GM12872 (cell line): ENCODE measurements around the gene FERMT3.

Experiments used
- CTCF ChIP-seq: IDR thresholded peaks from 3 replicates; pipeline ENCODE4 v1.5.1; 2011; ENCODE audit warnings: low read depth, mild to moderate bottlenecking, low read length, moderate library complexity; ENCODE audit not compliant: insufficient read depth

FERMT3 gene

GRCh38 chr11:64165842-64166635 is 40.5 kb upstream of the FERMT3 start, which contains the start of gene MACROD1:
TSS of gene MACROD1 (minus strand) at chr11:64166113. CDS start at chr11:64165994, 119 bp downstream.
- TF ChIP-seq CTCF = no peak

- no peak for TF ChIP-seq CTCF
Observed at GRCh38 chr11:64170419-64170818, 36.1 kb upstream of the FERMT3 start.

- TF ChIP-seq CTCF = no peak
Observed at GRCh38 chr11:64173616-64174355, 32.7 kb upstream of the FERMT3 start.

- TF ChIP-seq CTCF = no peak
Observed at GRCh38 chr11:64176751-64177150, 29.8 kb upstream of the FERMT3 start.

- no peak for TF ChIP-seq CTCF
Observed at GRCh38 chr11:64178203-64178602, 28.3 kb upstream of the FERMT3 start.

GRCh38 chr11:64178951-64179639 is 27.4 kb upstream of the FERMT3 start:
- TF ChIP-seq CTCF = no peak

GRCh38 chr11:64180891-64181290 is 25.6 kb upstream of the FERMT3 start:
- no peak for TF ChIP-seq CTCF
